ENCODE measurements around the gene LRRK1. TPM values are rescaled to one million over a fixed set of nuclear protein-coding genes. Genes with fewer than 3 reads are reported as not detected.

The LRRK1 gene
- total RNA-seq, 1 donor from 2014 or later: not detected

- H3K36me3 ChIP-seq: no peaks in the 10 kb centered on the region
- H3K27me3 ChIP-seq: no peaks in the 10 kb centered on the region
- H3K4me3 Mint-ChIP-seq: no peak overlapping the region
- H3K9me3 Mint-ChIP-seq: no peaks in the 10 kb centered on the region
- H3K4me3 ChIP-seq: no peak overlapping the region
- no peak overlapping the region for H3K27ac ChIP-seq
- H3K4me1 ChIP-seq: no peaks in the 10 kb centered on the region
- no peak overlapping the region for H3K9ac ChIP-seq
- no peaks in the 10 kb centered on the region for H3K36me3 Mint-ChIP-seq
- H2AFZ ChIP-seq (replicated peaks): no peak overlapping the region
- H3K9me3 ChIP-seq (ENCODE audit: low read depth): no peaks in the 10 kb centered on the region
- no peak overlapping the region for H3K27ac Mint-ChIP-seq
- H4K20me1 ChIP-seq (ENCODE audit: low read depth): no peaks in the 10 kb centered on the region
- TF ChIP-seq EZH2phosphoT487 (IDR thresholded peaks at IDR 0.05) (no peak), CTCF (IDR thresholded peaks at IDR 0.05) (no peak), EZH2 (IDR thresholded peaks at IDR 0.05) (no peak)
- peaks cover 7% of the 10 kb centered on the region for H3K27me3 Mint-ChIP-seq (ENCODE audit: insufficient read depth, low read depth)
- H3K79me2 ChIP-seq (ENCODE audit: low read depth): no peaks in the 10 kb centered on the region
- no peak for DNase-seq (ENCODE audit: low spot score)
- no peaks in the 10 kb centered on the region for H3F3A ChIP-seq (ENCODE audit: low read depth)
- H3K4me1 Mint-ChIP-seq: peaks cover 40% of the 10 kb centered on the region
- H3K4me2 ChIP-seq: no peak overlapping the region
Observed at GRCh38 chr15:101088271-101088670, 169.1 kb downstream of the LRRK1 start.

GRCh38 chr15:101088788-101089578, 169.8 kb downstream of the LRRK1 start:
- Histone ChIP-seq H3K79me2 (ENCODE audit: low read depth) (no peaks in the 10 kb centered on the region), H3K4me2 (no peak overlapping the region), H3F3A (ENCODE audit: low read depth) (no peaks in the 10 kb centered on the region), H3K4me1 (no peaks in the 10 kb centered on the region), H2AFZ (replicated peaks) (peak overlapping the region; percentile 94), H3K36me3 (no peaks in the 10 kb centered on the region), H3K9ac (no peak overlapping the region), H3K4me3 (no peak overlapping the region), H3K27ac (no peak overlapping the region), H4K20me1 (ENCODE audit: low read depth) (no peaks in the 10 kb centered on the region), H3K9me3 (ENCODE audit: low read depth) (no peaks in the 10 kb centered on the region), H3K27me3 (no peaks in the 10 kb centered on the region)
- H3K27me3 Mint-ChIP-seq (ENCODE audit: insufficient read depth, low read depth): peaks cover 10% of the 10 kb centered on the region
- peaks cover 2% of the 10 kb centered on the region for H3K9me3 Mint-ChIP-seq
- no peaks in the 10 kb centered on the region for H3K36me3 Mint-ChIP-seq
- H3K4me3 Mint-ChIP-seq: peak overlapping the region; percentile 65
- TF ChIP-seq EZH2 (IDR thresholded peaks at IDR 0.05): no peak
- peak; percentile 97 for TF ChIP-seq CTCF (IDR thresholded peaks at IDR 0.05)
- TF ChIP-seq EZH2phosphoT487 (IDR thresholded peaks at IDR 0.05): no peak
- H3K4me1 Mint-ChIP-seq: peaks cover 40% of the 10 kb centered on the region
- DNase-seq (ENCODE audit: low spot score): peak; percentile 73
- H3K27ac Mint-ChIP-seq: peak overlapping the region; percentile 19

- no peaks in the 10 kb centered on the region for H3K9me3 ChIP-seq (ENCODE audit: low read depth)
Observed at GRCh38 chr15:101089579-101090427, 170.6 kb downstream of the LRRK1 start.

More at GRCh38 chr15:101089579-101090427, 170.6 kb downstream of the LRRK1 start:
- no peaks in the 10 kb centered on the region for H3K27me3 ChIP-seq
- H3K4me2 ChIP-seq: no peak overlapping the region
- no peak overlapping the region for H3K27ac ChIP-seq
- TF ChIP-seq EZH2phosphoT487 (IDR thresholded peaks at IDR 0.05): no peak
- no peak for TF ChIP-seq CTCF (IDR thresholded peaks at IDR 0.05)
- TF ChIP-seq EZH2 (IDR thresholded peaks at IDR 0.05): no peak
- no peak for DNase-seq (ENCODE audit: low spot score)
- no peaks in the 10 kb centered on the region for H3F3A ChIP-seq (ENCODE audit: low read depth)
- H3K27ac Mint-ChIP-seq: peak overlapping the region; percentile 33
- H3K4me1 Mint-ChIP-seq: peaks cover 40% of the 10 kb centered on the region
- H3K27me3 Mint-ChIP-seq (ENCODE audit: insufficient read depth, low read depth): peaks cover 13% of the 10 kb centered on the region
- H3K4me3 Mint-ChIP-seq: peak overlapping the region; percentile 65
- no peaks in the 10 kb centered on the region for H4K20me1 ChIP-seq (ENCODE audit: low read depth)
- no peaks in the 10 kb centered on the region for H3K36me3 ChIP-seq
- no peak overlapping the region for H2AFZ ChIP-seq (replicated peaks)
- peaks cover 2% of the 10 kb centered on the region for H3K9me3 Mint-ChIP-seq
- no peak overlapping the region for H3K4me3 ChIP-seq
- H3K36me3 Mint-ChIP-seq: no peaks in the 10 kb centered on the region
- H3K79me2 ChIP-seq (ENCODE audit: low read depth): no peaks in the 10 kb centered on the region
- no peak overlapping the region for H3K9ac ChIP-seq
- no peaks in the 10 kb centered on the region for H3K4me1 ChIP-seq

Measured in neural progenitor cell (in vitro differentiated cells).